AG04450 (cell line): ENCODE measurements around the gene ZNF793. TPM values are rescaled to one million over a fixed set of nuclear protein-coding genes. Genes with fewer than 3 reads are reported as not detected.

Experiments used
- CTCF ChIA-PET: fragments of 300-600, 350-600 bp; formaldehyde crosslinking; extraction: SDS; loops from one replicate; lab custom pipeline; 2022; ENCODE audit warnings: antibody characterized with exemption, inconsistent platforms; lab: Charles Lee
- POLR2A ChIA-PET: fragments of 350-600 bp; formaldehyde crosslinking; extraction: SDS; loops from one replicate; lab custom pipeline; 2021; ENCODE audit warnings: antibody characterized with exemption, inconsistent platforms; lab: Yijun Ruan, JAX
- DNase-seq: peaks from one replicate; pipeline ENCODE4 v3.0.0-alpha.2; 2011; ENCODE audit warnings: low read depth, low spot score
- H3K27ac ChIP-seq: one replicate; pipeline ENCODE4 v1.5.1; 2012; ENCODE audit warnings: low read depth, low read length, control low read depth
- H3K27me3 ChIP-seq: one replicate; pipeline ENCODE4 v1.6.0; 2012; ENCODE audit warnings: low read length; ENCODE audit not compliant: control insufficient read depth, insufficient read depth
- H3K4me3 ChIP-seq: 2 replicates; pipeline ENCODE4 v1.5.1; 2011; ENCODE audit warnings: mild to moderate bottlenecking, low read depth, low read length, control low read depth
- H3K9me3 ChIP-seq: 2 replicates; pipeline ENCODE4 v1.5.1; 2012; ENCODE audit warnings: low read length; ENCODE audit not compliant: control insufficient read depth, insufficient read depth
- polyA plus RNA-seq: library from polyadenylated mRNA; depleted of rRNA; stranded (reverse); fragments of >200 nt; gene quantifications from 2 replicates; pipeline ENCODE4 v1.2.3, GENCODE V29; 2011; rRNA removed
- TF ChIP-seq, protein P1 (sequence below): IDR thresholded peaks from 2 replicates; pipeline ENCODE4 v1.5.1; 2011; ENCODE audit warnings: low read depth, low read length, control low read depth, inconsistent platforms

Gene ZNF793
- polyA plus RNA-seq, 1 experiment: 0.87 TPM

DNA sequence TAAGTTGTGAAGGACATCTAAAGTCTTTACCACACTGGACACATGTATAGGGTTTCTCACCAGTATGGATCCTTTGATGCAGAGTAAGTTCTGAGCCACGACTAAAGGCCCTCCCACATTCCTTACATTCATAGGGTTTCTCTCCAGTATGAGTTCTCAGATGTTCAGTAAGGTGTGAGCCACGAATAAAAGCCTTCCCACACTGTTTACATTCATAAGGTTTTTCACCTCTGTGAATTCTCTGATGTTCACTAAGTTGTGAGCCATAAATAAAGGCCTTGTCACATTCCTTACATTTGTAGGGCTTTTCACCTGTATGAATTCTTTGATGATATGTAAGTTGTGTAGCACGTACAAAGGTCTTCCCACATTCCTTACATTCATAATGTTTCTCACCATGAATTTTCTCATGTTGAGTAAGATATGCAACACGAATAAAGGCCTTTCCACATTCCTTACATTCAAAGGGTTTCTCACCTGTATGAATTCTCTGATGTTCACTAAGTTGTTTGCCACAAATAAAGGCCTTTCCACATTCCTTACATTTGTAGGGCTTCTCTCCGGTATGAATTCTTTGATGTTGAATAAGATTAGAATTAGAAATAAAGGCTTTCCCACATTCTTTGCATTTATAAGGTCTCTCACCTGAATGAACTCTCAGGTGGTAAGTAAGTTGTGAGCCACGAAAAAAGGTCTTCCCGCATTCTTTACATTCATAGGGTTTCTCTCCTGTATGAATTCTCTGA is 58.1 kb downstream of the ZNF793 start:
- H3K4me3 ChIP-seq: no peak overlapping the region

DNA sequence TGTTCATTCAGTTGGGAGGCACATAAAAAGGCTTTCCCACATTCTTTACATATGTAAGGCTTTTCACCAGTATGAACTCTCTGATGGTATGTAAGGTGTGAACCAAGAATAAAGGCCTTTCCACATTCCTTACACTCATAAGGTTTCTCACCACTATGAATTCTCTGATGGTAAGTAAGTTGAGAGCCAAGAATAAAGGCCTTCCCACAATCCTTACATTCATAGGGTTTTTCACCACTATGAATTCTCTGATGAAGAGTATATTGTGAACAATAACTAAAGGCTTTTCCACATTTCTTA is 58.6 kb downstream of the ZNF793 start:
- peaks cover 37% of the 10 kb centered on the region for H3K9me3 ChIP-seq
- DNase-seq: no peak
- H3K27me3 ChIP-seq: no peaks in the 10 kb centered on the region
- ChIA-PET POLR2A (no interaction called here), CTCF (no interaction called here)
- no peak overlapping the region for H3K4me3 ChIP-seq
- TF ChIP-seq, protein P1, sequence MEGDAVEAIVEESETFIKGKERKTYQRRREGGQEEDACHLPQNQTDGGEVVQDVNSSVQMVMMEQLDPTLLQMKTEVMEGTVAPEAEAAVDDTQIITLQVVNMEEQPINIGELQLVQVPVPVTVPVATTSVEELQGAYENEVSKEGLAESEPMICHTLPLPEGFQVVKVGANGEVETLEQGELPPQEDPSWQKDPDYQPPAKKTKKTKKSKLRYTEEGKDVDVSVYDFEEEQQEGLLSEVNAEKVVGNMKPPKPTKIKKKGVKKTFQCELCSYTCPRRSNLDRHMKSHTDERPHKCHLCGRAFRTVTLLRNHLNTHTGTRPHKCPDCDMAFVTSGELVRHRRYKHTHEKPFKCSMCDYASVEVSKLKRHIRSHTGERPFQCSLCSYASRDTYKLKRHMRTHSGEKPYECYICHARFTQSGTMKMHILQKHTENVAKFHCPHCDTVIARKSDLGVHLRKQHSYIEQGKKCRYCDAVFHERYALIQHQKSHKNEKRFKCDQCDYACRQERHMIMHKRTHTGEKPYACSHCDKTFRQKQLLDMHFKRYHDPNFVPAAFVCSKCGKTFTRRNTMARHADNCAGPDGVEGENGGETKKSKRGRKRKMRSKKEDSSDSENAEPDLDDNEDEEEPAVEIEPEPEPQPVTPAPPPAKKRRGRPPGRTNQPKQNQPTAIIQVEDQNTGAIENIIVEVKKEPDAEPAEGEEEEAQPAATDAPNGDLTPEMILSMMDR: no peak
- H3K27ac ChIP-seq: no peak overlapping the region

More for the DNA sequence above, 58.1 kb downstream of the ZNF793 start:
- DNase-seq: no peak
- ChIA-PET CTCF (no interaction called here), POLR2A (no interaction called here)
- Histone ChIP-seq H3K27me3 (no peaks in the 10 kb centered on the region), H3K27ac (no peak overlapping the region), H3K9me3 (peaks cover 37% of the 10 kb centered on the region)
- TF ChIP-seq, protein P1: no peak

DNA sequence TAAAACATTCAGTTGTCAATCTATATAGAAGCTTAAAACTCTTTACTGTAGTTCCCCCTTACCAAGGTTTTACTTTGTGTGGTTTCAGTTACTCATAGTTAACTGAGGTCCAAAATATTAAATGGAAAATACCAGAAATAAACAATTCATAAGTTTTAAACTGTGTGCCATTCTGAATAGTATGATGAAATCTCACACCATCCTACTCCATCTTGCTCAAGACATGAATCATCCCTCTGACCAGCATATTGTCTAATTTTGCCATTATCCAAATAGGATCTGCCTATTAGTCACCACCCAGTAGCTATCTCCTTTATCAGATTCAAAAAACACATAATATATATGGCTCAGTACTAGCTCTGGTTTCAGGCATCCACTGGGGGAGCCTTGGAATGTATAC is 65.5 kb downstream of the ZNF793 start:
- H3K4me3 ChIP-seq: no peak overlapping the region
- POLR2A ChIA-PET: no interaction called here
- CTCF ChIA-PET: no interaction called here
- H3K9me3 ChIP-seq: peaks cover 28% of the 10 kb centered on the region
- TF ChIP-seq, protein P1: no peak
- DNase-seq: no peak
- H3K27ac ChIP-seq: no peak overlapping the region
- H3K27me3 ChIP-seq: no peaks in the 10 kb centered on the region

DNA sequence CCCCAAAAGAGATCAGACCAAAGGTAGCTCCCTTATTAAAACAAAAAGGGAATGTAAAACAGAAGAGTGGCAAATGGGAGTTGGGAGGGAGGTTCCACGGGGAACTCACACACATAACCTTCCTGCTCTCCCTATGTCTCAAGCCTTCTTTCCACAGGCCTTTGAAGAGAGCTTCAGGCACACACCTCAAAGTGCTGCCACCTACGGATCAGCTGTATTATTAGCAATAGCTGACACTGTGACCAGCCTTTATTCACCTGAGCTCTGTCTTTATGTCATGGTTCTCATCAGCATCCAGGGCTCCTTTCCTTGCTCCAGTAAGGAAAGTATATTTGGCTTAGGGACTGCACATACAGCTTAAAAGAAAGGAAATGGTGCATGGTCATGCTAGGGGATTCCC is 76.6 kb downstream of the ZNF793 start:
- no peak overlapping the region for H3K4me3 ChIP-seq
- ChIA-PET POLR2A (no interaction called here), CTCF (no interaction called here)
- no peak overlapping the region for H3K27ac ChIP-seq
- H3K27me3 ChIP-seq: no peaks in the 10 kb centered on the region
- DNase-seq: no peak
- TF ChIP-seq, protein P1: no peak
- peaks cover 39% of the 10 kb centered on the region for H3K9me3 ChIP-seq

Other genes starting within 250 kb of the ZNF793 start
- 3.5 and 4.0 TPM in 2 replicates for gene ZNF527, start 135.8 kb upstream of the ZNF793 start, polyA plus RNA-seq
- gene ZNF569, start 39.5 kb upstream of the ZNF793 start, polyA plus RNA-seq: 3.2 and 4.0 TPM in 2 replicates
- gene ZNF570, start 37.6 kb upstream of the ZNF793 start, polyA plus RNA-seq: 4.8 and 5.4 TPM in 2 replicates
- 1.6 and 2.2 TPM in 2 replicates for gene ZNF571, start 87.9 kb downstream of the ZNF793 start, polyA plus RNA-seq
- gene ZNF540, start 87.9 kb downstream of the ZNF793 start, polyA plus RNA-seq: 0.41 and 0.48 TPM in 2 replicates
- gene ZFP30, start 148.5 kb downstream of the ZNF793 start, polyA plus RNA-seq: 4.9 and 5.7 TPM in 2 replicates
- 2.8 and 3.0 TPM in 2 replicates for gene ZNF607, start 212.8 kb downstream of the ZNF793 start, polyA plus RNA-seq